AG20443 (cell line): ENCODE data around the gene POU3F3.

Experiments
- DNase-seq: peaks from one replicate; pipeline ENCODE4 v3.0.0; 2012; ENCODE audit warnings: low spot score, mixed read lengths

The POU3F3 gene

DNA sequence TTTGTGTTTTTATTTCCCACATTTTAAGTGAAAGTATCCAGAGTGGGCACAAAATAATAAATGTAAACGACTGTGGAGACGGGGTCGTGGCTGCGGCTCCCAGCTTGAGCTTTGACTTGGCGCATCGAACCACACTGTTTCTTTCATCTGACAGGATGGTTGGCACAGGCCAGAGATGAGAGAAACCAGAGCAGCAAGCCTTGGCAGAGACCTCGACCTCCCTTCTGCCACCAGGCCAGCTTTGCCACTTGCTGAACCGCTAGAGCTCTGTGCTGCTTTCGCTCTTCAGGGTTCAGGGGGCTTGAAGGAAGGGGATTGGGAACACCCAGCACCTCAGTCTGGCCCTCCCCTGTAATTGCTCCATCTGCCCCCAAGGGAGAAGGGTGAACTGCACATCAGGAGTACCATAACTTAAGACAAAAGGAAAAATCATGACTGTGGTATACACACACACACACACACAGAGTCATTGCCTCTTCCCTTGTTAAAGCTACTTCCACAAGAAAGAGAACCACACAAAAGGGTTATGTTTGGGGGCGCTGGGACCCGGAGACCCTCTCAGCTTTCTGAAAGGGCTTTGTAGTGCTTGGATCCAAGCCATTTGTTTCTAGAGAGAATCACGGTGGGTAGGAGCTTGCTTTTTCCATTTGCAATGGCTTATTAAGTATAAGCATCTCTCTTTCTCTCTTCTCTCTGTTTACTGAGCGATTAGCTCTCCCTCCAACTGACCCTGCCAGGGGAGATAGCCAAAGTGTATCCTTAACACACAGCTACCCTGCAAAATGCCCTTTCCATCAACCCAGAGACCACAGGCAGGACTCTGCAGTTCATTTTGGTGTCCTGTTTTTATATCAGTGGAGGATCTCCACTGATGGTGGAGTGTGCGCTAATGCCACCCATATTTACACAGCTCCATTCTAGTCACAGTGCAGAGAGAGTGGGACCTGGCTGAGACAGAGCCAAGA lies 23.0 kb downstream of the POU3F3 start:
- DNase-seq: no peak

- no peak for DNase-seq
Measured at GRCh38 chr2:104878863-104879512, 25.1 kb downstream of the POU3F3 start.

- DNase-seq: no peak
Measured at GRCh38 chr2:104880076-104880475, 26.2 kb downstream of the POU3F3 start.

GRCh38 chr2:104883357-104883756 lies 29.4 kb downstream of the POU3F3 start:
- no peak for DNase-seq

GRCh38 chr2:104885119-104885782 lies 31.3 kb downstream of the POU3F3 start:
- no peak for DNase-seq

DNA sequence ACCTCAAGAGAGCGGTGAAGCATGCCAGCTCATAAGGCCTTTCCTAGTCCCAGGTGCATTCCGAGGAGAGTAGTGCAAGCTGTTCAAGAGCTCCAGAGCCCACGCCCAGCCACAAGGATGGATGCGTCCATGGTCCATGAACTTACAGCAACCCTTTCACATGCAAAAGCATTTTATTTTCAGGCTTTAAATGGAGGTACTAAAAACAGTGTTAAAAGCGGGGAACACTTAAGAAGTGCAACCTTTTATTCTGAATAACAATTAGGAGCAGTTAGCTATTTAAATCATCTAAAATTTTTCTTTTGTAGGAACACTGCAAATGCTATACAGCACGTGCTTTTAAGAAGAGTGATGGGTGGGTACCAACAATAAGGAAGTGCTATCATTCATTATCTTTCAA lies 33.8 kb downstream of the POU3F3 start:
- DNase-seq: no peak

DNA sequence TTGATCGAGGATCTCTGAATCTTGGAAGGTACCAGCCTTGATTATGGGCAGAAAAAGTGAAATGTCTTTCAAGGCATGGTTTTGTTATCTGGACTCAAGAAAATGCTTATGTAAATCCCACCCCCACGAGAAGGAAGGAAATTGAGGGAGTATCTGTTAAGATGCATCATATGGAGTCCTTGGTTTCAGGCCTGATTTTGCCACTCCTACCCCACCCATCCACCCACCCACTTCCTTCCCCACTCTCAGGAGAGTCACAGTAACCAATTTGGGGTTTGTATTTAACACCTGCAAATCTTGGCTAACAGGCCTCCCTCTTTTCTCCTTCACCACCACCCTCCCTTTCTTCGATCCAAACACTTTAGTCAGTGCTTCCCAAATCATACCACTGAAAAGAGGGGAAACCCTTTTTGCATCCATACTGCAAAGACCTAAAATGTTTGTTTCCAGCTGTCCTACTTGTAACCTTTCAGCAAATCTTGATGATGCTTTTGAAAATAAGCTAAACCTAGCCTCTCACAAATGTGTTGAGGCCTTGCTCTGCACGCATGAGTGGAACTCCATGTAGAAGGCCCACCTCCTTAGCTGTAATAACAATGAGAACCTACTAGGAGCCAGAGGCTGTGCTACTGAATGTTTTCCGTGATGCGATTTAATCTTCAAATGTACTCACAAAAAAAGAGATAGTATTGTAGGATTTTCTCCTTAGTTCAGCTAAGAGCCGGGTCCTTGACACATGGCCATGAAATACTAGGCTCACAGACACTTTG lies 34.8 kb downstream of the POU3F3 start:
- DNase-seq: no peak

- DNase-seq: no peak
Measured at GRCh38 chr2:104889291-104889959, 35.5 kb downstream of the POU3F3 start.

DNA sequence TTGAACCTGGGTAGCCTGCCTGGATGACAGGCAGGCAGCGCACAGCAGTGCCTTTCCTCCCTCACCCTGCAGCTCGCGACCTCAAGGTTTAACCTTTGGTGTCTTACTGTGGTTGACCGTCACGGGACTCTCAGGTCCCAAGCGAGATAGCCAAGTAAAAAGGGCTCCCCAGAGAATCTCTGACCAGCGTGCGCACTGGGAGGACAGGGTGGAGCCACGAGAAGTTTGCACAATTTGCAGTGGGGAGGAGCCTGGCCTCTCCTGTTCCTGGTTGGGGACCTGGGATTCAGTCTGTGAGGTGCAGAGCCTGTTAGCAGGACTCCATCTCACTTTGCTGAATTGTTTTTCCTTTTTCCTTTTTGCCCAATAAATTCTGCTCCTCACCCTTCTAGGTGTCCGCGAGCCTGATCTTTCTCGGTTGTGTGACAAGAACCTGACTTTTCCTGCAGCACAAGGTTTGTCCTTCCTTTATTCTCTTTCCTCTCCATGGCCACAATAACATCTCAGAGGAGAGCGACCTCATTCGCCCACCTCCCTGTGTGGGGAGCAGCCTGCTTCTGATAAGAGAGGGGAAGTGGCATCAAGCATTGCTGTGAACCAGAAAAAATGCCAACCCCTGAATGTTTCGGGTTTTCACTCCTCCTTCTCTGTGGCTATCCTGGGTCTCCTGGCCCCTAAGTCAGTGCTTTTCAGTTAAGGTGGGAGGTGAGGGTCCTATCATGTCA lies 36.2 kb downstream of the POU3F3 start:
- DNase-seq: no peak

GRCh38 chr2:104890685-104891069 lies 36.8 kb downstream of the POU3F3 start:
- no peak for DNase-seq

GRCh38 chr2:104891145-104891544 lies 37.2 kb downstream of the POU3F3 start:
- no peak for DNase-seq

- DNase-seq: no peak
Measured at GRCh38 chr2:104896446-104896845, 42.5 kb downstream of the POU3F3 start.

DNA sequence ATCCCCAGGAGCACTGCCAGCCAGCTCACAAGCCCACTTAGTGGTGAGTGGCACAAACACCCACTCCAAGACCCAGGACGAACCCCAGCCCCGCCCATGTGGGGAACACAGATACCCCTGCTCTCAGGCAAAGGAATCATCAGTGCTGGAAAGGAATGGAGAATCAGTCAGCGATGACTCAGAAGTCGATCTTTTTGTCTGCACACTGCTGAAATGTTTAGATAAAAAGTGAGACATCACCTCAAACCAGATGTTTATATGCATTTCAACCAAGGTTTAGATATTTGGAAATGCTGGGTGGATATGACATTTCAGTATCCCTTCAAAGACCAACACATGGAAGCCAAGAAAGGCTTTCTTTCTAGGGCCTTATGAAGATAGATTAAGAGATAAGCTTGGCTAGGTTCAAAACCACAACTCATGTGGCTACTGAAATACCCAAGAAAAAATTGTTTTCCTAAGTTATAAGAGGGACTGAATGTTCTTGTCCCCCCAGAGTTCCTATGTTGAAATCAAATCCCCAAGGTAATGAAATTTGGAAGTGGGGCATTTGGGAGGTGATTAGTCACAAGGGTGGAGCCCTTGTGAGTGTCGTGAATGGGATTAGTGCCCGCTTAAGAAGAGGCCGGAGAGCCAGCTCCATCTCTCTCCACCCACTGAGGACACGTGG lies 43.7 kb downstream of the POU3F3 start:
- DNase-seq: peak; percentile 36

- no peak for DNase-seq
Measured at GRCh38 chr2:104900608-104901007, 46.7 kb downstream of the POU3F3 start.

GRCh38 chr2:104901037-104901881 lies 47.3 kb downstream of the POU3F3 start:
- DNase-seq: no peak

DNA sequence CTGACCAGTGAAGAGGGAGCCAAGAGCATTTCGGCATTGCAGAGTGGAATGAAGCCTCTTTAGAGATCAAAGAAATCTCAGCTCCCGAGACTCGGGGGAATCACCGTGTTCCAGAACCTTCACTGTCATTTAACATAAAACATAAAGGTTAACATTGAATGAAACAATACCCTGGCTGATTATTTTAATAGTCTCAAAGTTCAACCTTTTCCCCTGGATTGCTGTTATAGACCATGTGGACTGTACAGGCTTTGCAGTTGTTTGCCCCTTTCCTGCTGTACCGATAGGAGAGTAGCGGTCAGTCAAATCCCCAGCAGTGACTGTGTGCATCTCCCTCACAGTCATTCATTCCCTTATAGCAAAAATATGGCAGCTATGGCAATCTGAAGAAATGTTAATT lies 48.4 kb downstream of the POU3F3 start:
- DNase-seq: no peak
